CD14-positive monocyte (primary cell): ENCODE results near the gene LACC1. TPM values are rescaled to one million over a fixed set of nuclear protein-coding genes. Genes with fewer than 3 reads are reported as not detected.
A peak's percentile ranks its signal among the peaks of the same experiment; 100 is the strongest.

Source experiments
- DNase-seq, 3 donors: peaks; one replicate each; pipeline ENCODE4 v3.0.0-alpha.2; 2011 to 2022
- H2AFZ ChIP-seq: 2 replicates; pipeline ENCODE4 v1.6.0; 2012; ENCODE audit warnings: mild to moderate bottlenecking, low read depth, low read length, inconsistent platforms; ENCODE audit not compliant: insufficient read depth, poor library complexity, severe bottlenecking
- H3K27ac ChIP-seq, 2 donors: 1 replicate in 1 of 2; 2 replicates in 1 of 2; pipeline ENCODE4 v1.5.1; 2012 to 2013; ENCODE audit warnings: low read length in 2 of 2, control low read depth in 1 of 2, inconsistent platforms in 1 of 2, low read depth in 1 of 2, mild to moderate bottlenecking in 1 of 2
- H3K27me3 ChIP-seq, 2 donors: one replicate each; pipeline versions ENCODE4 v1.6.0 to v1.6.1; 2011 to 2013; ENCODE audit warnings: low read length in 2 of 2; ENCODE audit not compliant: control insufficient read depth in 2 of 2, insufficient read depth in 2 of 2
- H3K36me3 ChIP-seq, 2 donors: replicated peaks in 1 of 2; 1 replicate in 1 of 2; 2 replicates in 1 of 2; pipeline versions ENCODE4 v1.5.1 to v1.6.1; 2012 to 2013; ENCODE audit warnings: low read length in 2 of 2, control low read depth in 1 of 2, inconsistent platforms in 1 of 2, mild to moderate bottlenecking in 1 of 2; ENCODE audit not compliant: insufficient read depth in 2 of 2, control insufficient read depth in 1 of 2
- H3K4me1 ChIP-seq, 2 donors: 1 replicate in 1 of 2; 2 replicates in 1 of 2; pipeline versions ENCODE4 v1.5.1 to v1.6.1; 2012 to 2013; ENCODE audit warnings: low read length in 2 of 2, control low read depth in 1 of 2, inconsistent platforms in 1 of 2, mild to moderate bottlenecking in 1 of 2, moderate library complexity in 1 of 2; ENCODE audit not compliant: insufficient read depth in 2 of 2, control insufficient read depth in 1 of 2
- H3K4me2 ChIP-seq: replicated peaks from 2 replicates; pipeline ENCODE3; 2012; ENCODE audit warnings: low read length, moderate library complexity, mild to moderate bottlenecking; ENCODE audit not compliant: poor library complexity, severe bottlenecking; ENCODE audit errors: extremely low read depth
- H3K4me3 ChIP-seq, 3 experiments: fragments of 200-600 bp in 1 of 3; sonication (generic) in 1 of 3; replicated peaks in 1 of 3; 1 replicate in 2 of 3; 2 replicates in 1 of 3; pipeline ENCODE4 v1.5.1; 2011 to 2013; ENCODE audit warnings: low read length in 3 of 3, mild to moderate bottlenecking in 3 of 3, control low read depth in 2 of 3, low read depth in 2 of 3, inconsistent platforms in 1 of 3, moderate library complexity in 1 of 3
- H3K79me2 ChIP-seq: 2 replicates; pipeline ENCODE4 v1.6.0; 2012; ENCODE audit warnings: mild to moderate bottlenecking, control low read depth, inconsistent platforms, low read length, moderate library complexity; ENCODE audit not compliant: insufficient read depth
- H3K9ac ChIP-seq: 2 replicates; pipeline ENCODE4 v1.6.0; 2017; ENCODE audit warnings: low read length, mild to moderate bottlenecking; ENCODE audit not compliant: insufficient read depth, poor library complexity, severe bottlenecking
- H3K9me3 ChIP-seq, 2 donors: replicated peaks in 1 of 2; 1 replicate in 1 of 2; 2 replicates in 1 of 2; pipeline versions ENCODE4 v1.5.1 to v1.6.1; 2012 to 2013; ENCODE audit warnings: low read length in 2 of 2, control low read depth in 1 of 2; ENCODE audit not compliant: control insufficient read depth in 1 of 2, insufficient read depth in 1 of 2
- H4K20me1 ChIP-seq: 2 replicates; pipeline ENCODE4 v1.6.0; 2012; ENCODE audit warnings: mild to moderate bottlenecking, low read length, control low read depth, moderate library complexity; ENCODE audit not compliant: insufficient read depth
- H3K27ac Mint-ChIP-seq, 7 donors: one replicate each; pipeline ENCODE4 v1.8.0; 2020; ENCODE audit warnings: mild to moderate bottlenecking in 7 of 7, mixed read lengths in 7 of 7, moderate library complexity in 6 of 7, inconsistent platforms in 2 of 7
- H3K27me3 Mint-ChIP-seq, 3 donors: one replicate each; pipeline ENCODE4 v1.8.0; 2021 to 2022; ENCODE audit warnings: low read depth in 3 of 3, mild to moderate bottlenecking in 3 of 3, mixed read lengths in 3 of 3, moderate library complexity in 3 of 3, inconsistent platforms in 1 of 3
- H3K36me3 Mint-ChIP-seq, 2 donors: one replicate each; pipeline ENCODE4 v1.8.0; 2020; ENCODE audit warnings: mixed read lengths in 2 of 2, inconsistent platforms in 1 of 2, mild to moderate bottlenecking in 1 of 2
- H3K4me1 Mint-ChIP-seq: one replicate; pipeline ENCODE4 v1.8.0; 2020; ENCODE audit warnings: mild to moderate bottlenecking, mixed read lengths
- H3K4me3 Mint-ChIP-seq, 2 donors: one replicate each; pipeline ENCODE4 v1.8.0; 2020; ENCODE audit warnings: mild to moderate bottlenecking in 2 of 2, mixed read lengths in 2 of 2, moderate library complexity in 1 of 2
- H3K9me3 Mint-ChIP-seq, 7 donors: one replicate each; pipeline ENCODE4 v1.8.0; 2020 to 2022; ENCODE audit warnings: mixed read lengths in 7 of 7, mild to moderate bottlenecking in 6 of 7, moderate library complexity in 6 of 7, inconsistent platforms in 2 of 7
- CTCF ChIP-seq: fragments of 200-600 bp; IDR thresholded peaks from one replicate; pipeline ENCODE4 v1.8.0; 2022; ENCODE audit warnings: antibody characterized with exemption, mild to moderate bottlenecking
- WGBS: methylation state at CpG from one replicate; pipeline ENCODE4 v1.1.5; 2013; ENCODE audit warnings: missing lambda C conversion rate; ENCODE audit not compliant: insufficient coverage; 5-methylcytosine and 5-hydroxymethylcytosine counted together
- intact Hi-C, 2 donors: fragments of 100-400 bp; cut with micrococcal nuclease; formaldehyde crosslinking; loops; one replicate each; pipeline versions ENCODE4 v1.15.0 to v1.15.1; 2023
- polyA plus RNA-seq, 3 donors: library from polyadenylated mRNA; depleted of rRNA in 1 of 3; unstranded in 2 of 3; stranded (reverse) in 1 of 3; fragments of 300-500 nt in 2 of 3; fragments of >200 nt in 1 of 3; fragmentation: Illumina TruSeq in 2 of 3; gene quantifications; 1 replicate in 2 of 3; 2 replicates in 1 of 3; pipeline ENCODE4 v1.2.3, GENCODE V29; 2012 to 2021

The LACC1 gene
- polyA plus RNA-seq, 3 donors = 2.6 to 7.7 (median 5.9) TPM

- no peaks in the 10 kb centered on the region for H4K20me1 ChIP-seq
- Mint-ChIP-seq H3K9me3 (peaks cover 0 to 6% (median 2%) of the 10 kb centered on the region in 7 donors), H3K4me1 (peaks cover 8% of the 10 kb centered on the region), H3K4me3 (peak overlapping the region in 1 of 2 donors; percentile 40), H3K27me3 (peaks cover 70 to 81% (median 74%) of the 10 kb centered on the region in 3 donors), H3K36me3 (peaks cover 0 to 7% of the 10 kb centered on the region in 2 donors), H3K27ac (no peak overlapping the region)
- no peaks in the 10 kb centered on the region for H3K36me3 ChIP-seq
- peaks cover 72 to 88% of the 10 kb centered on the region in 2 donors for H3K27me3 ChIP-seq
- no peaks in the 10 kb centered on the region for H3K79me2 ChIP-seq
- no peak overlapping the region for H3K4me3 ChIP-seq
- no peak overlapping the region for H3K4me2 ChIP-seq
- no peak for TF ChIP-seq CTCF
- no peak overlapping the region for H2AFZ ChIP-seq
- intact Hi-C loops = loop anchor here (10.0 kb wide), 2 partner anchors 134 to 144 kb away; no protein-coding TSS in a partner anchor
- DNase-seq = no peak
- WGBS = 0% methylated on average over 1 of the region's 2 CpGs
- no peak overlapping the region for H3K9ac ChIP-seq
- no peak overlapping the region for H3K27ac ChIP-seq
- no peaks in the 10 kb centered on the region for H3K9me3 ChIP-seq
- H3K4me1 ChIP-seq = no peaks in the 10 kb centered on the region
These were observed 31.6 kb downstream of the LACC1 start for GRCh38 chr13:43911278-43911677.

GRCh38 chr13:43911871-43912270 lies 32.2 kb downstream of the LACC1 start:
- no peak overlapping the region for H3K27ac ChIP-seq
- peaks cover 78 to 91% of the 10 kb centered on the region in 2 donors for H3K27me3 ChIP-seq

More at GRCh38 chr13:43911871-43912270, 32.2 kb downstream of the LACC1 start:
- Histone ChIP-seq H4K20me1 (no peaks in the 10 kb centered on the region), H2AFZ (no peak overlapping the region), H3K4me2 (no peak overlapping the region), H3K36me3 (no peaks in the 10 kb centered on the region), H3K4me1 (no peaks in the 10 kb centered on the region), H3K9me3 (peaks cover 0 to 1% of the 10 kb centered on the region in 2 donors), H3K4me3 (no peak overlapping the region), H3K9ac (no peak overlapping the region), H3K79me2 (no peaks in the 10 kb centered on the region)
- H3K4me1 Mint-ChIP-seq = peaks cover 8% of the 10 kb centered on the region
- no peak overlapping the region for H3K27ac Mint-ChIP-seq
- TF ChIP-seq CTCF = no peak
- peaks cover 71 to 86% (median 71%) of the 10 kb centered on the region in 3 donors for H3K27me3 Mint-ChIP-seq
- peaks cover 0 to 7% of the 10 kb centered on the region in 2 donors for H3K36me3 Mint-ChIP-seq
- H3K4me3 Mint-ChIP-seq = no peak overlapping the region
- 40% methylated on average over 1 of the region's 3 CpGs for WGBS
- DNase-seq = no peak
- intact Hi-C loops = loop anchor here (10.0 kb wide), 2 partner anchors 133 to 143 kb away; no protein-coding TSS in a partner anchor
- H3K9me3 Mint-ChIP-seq = peaks cover 0 to 6% (median 2%) of the 10 kb centered on the region in 7 donors
